Heart left ventricle (tissue), 16 donors: ENCODE data around the gene DTWD2. TPM values are rescaled to one million over a fixed set of nuclear protein-coding genes. Genes with fewer than 3 reads are reported as not detected.
"Not testable (repeated sequence)": the region's sequence is repeated elsewhere in the genome, so short reads cannot be mapped to it uniquely, and the experiment has no call there.

Source experiments
- ATAC-seq, 4 donors: fragments of 200-7000 bp; cut with Tn5 transposase; one replicate each; pipeline ENCODE4 v1.9.1; 2020 to 2022; ENCODE audit warnings: moderate library complexity in 4 of 4, mild to moderate bottlenecking in 3 of 4, moderate number of reproducible peaks in 1 of 4
- DNase-seq, 5 donors: peaks; one replicate each; pipeline ENCODE4 v3.0.0-alpha.2; 2020
- H3K27ac ChIP-seq, 12 donors: fragments of 200-600 bp; sonication (generic) in 4 of 12; one replicate each; pipeline versions ENCODE4 v1.5.0 to v1.8.0; 2016 to 2022; ENCODE audit warnings: mild to moderate bottlenecking in 2 of 12
- H3K27me3 ChIP-seq, 9 donors: fragments of 200-600 bp; sonication (generic) in 2 of 9; one replicate each; pipeline versions ENCODE4 v1.5.1 to v1.8.0; 2016 to 2022; ENCODE audit warnings: mild to moderate bottlenecking in 3 of 9
- H3K36me3 ChIP-seq, 9 donors: fragments of 200-600 bp; sonication (generic) in 2 of 9; one replicate each; pipeline versions ENCODE4 v1.5.0 to v1.8.0; 2018 to 2022; ENCODE audit warnings: mild to moderate bottlenecking in 2 of 9
- H3K4me1 ChIP-seq, 12 donors: fragments of 200-600 bp; sonication (generic) in 4 of 12; one replicate each; pipeline versions ENCODE4 v1.5.0 to v1.8.0; 2016 to 2022; ENCODE audit warnings: mild to moderate bottlenecking in 3 of 12
- H3K4me3 ChIP-seq, 12 donors: fragments of 200-600 bp; sonication (generic) in 4 of 12; one replicate each; pipeline versions ENCODE4 v1.5.0 to v1.8.0; 2017 to 2022; ENCODE audit warnings: mild to moderate bottlenecking in 9 of 12, moderate library complexity in 4 of 12
- H3K9me3 ChIP-seq, 12 donors: fragments of 200-600 bp; sonication (generic) in 4 of 12; one replicate each; pipeline versions ENCODE4 v1.5.0 to v1.8.0; 2016 to 2022; ENCODE audit warnings: mild to moderate bottlenecking in 1 of 12
- CTCF ChIP-seq, 12 donors: fragments of 200-600 bp; sonication (generic) in 4 of 12; IDR thresholded peaks; one replicate each; pipeline versions ENCODE4 v1.5.0 to v1.8.0; 2018 to 2022; ENCODE audit warnings: antibody characterized with exemption in 12 of 12, mild to moderate bottlenecking in 5 of 12
- POLR2A ChIP-seq, 2 donors: fragments of 450-650 bp; IDR thresholded peaks; one replicate each; pipeline ENCODE4 v1.6.1; 2017; ENCODE audit warnings: antibody characterized with exemption in 2 of 2, mild to moderate bottlenecking in 2 of 2, moderate library complexity in 2 of 2
- WGBS, 4 donors: extraction: QIAGEN DNeasy Blood & Tissue Kit in 2 of 4; methylation state at CpG; one replicate each; pipeline versions ENCODE4 v1.1.5 to v1.1.7; 2013 to 2018; 5-methylcytosine and 5-hydroxymethylcytosine counted together
- intact Hi-C, 10 donors: fragments of 100-400 bp; cut with DNase I; formaldehyde crosslinking; loops; one replicate each; pipeline versions ENCODE4 v1.11.1 to v1.14.2; 2022
- polyA plus RNA-seq, 2 donors: library from polyadenylated mRNA; stranded (reverse); fragments of 200-250 nt; gene quantifications; one replicate each; pipeline ENCODE4 v1.2.3, GENCODE V29; 2013
- total RNA-seq, 9 donors: library from RNA; depleted of rRNA in 2 of 9; stranded (reverse); fragments of >200 nt in 2 of 9; fragmentation: NEBNext Ultra II Directional in 3 of 9; extraction: Animal tissue kit (Norgen Biotek cat#: 25700) in 3 of 9; gene quantifications; one replicate each; pipeline versions ENCODE4 v1.1.0 to v1.2.4, GENCODE V29; 2016 to 2023
- donor health status: ischemic (EF 13 %, LVEDD 7.1; RV severe dilation, severe dysfunction).
- donor health status: healthy with polysubstance abuse.
- donor health status: DM: no; HTN: yes; CAD: no.
- donor health status: DM: no; HTN: no; CAD: no.
- donor health status: ischemic (EF 25% LVEDD 6.9; RV normal size, moderate dysfunction).
- donor health status: ischemic (EF 25% LVEDD 5.7; RV mildly dilated, moderate dysfunction).
- donor health status: healthy.
- donor health status: DM: yes; HTN: yes; CAD: no.
- donor health status: ischemic (EF 35%, LVEDD 5.7; RV mildly dilated, moderate dysfunction).
- donor health status: nonischemic (EF 11% LVEDD 7.7; RV severe dilation, severe dysfunction).
- donor health status: DM: yes; HTN: yes; CAD: no.
- donor health status: PGD.
- donor health status: ischemic (EF 29% LVEDD 5.4; RV normal size, mild dysfunction).
- donor health status: nonischemic (EF 23%, LVEDD 6.1; RV moderate dilation, normal function).

Gene DTWD2
- total and polyA plus RNA-seq, 11 donors = 3.2 to 16.0 (median 11.7) TPM

GRCh38 chr5:118996098-118996497 lies 7.8 kb upstream of the DTWD2 start:
- Histone ChIP-seq H3K9me3 (peaks cover 0 to 18% (median 7%) of the 10 kb centered on the region in 12 donors), H3K36me3 (no peaks in the 10 kb centered on the region), H3K27me3 (no peaks in the 10 kb centered on the region), H3K27ac (no peak overlapping the region), H3K4me3 (no peak overlapping the region), H3K4me1 (no peaks in the 10 kb centered on the region)
- no peak for DNase-seq
- 87 to 97% (median 93%) methylated on average over 1 of the region's 1 CpG for WGBS, 4 donors
- ATAC-seq = no peak
- TF ChIP-seq POLR2A (IDR thresholded peaks at IDR 0.05) = no peak
- no peak for TF ChIP-seq CTCF (IDR thresholded peaks at IDR 0.05)
- intact Hi-C loops = no loop called here

DNA sequence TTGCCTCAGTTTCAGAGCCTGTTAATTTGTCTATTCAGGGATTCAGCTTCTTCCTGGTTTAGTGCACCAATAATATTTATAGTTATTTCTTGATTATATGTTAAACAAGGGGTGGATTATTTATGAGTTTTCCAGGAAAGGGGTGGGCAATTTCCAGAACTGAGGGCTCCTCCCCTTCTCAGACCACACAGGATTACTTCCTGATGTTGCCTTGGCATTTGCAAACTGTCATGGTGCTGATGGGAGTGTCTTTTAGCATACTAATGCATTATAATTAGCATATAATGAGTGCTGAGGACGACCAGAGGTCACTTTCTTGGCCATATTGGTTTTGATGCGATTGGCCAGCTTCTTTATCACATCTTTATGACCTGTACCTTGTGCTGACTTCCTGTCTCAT lies 6.2 kb upstream of the DTWD2 start:
- H3K4me3 ChIP-seq = no peak overlapping the region
- intact Hi-C loops = loop anchor here in 1 of 10 donors (5.0 kb wide), 1 partner anchor 78 kb away; the partner anchor contains the start of gene DMXL1
- peaks cover 0 to 18% (median 7%) of the 10 kb centered on the region in 12 donors for H3K9me3 ChIP-seq
- DNase-seq (no peak), ATAC-seq (no peak)
- no peaks in the 10 kb centered on the region for H3K36me3 ChIP-seq
- H3K4me1 ChIP-seq = no peaks in the 10 kb centered on the region
- no peaks in the 10 kb centered on the region for H3K27me3 ChIP-seq
- WGBS, 4 donors = 50 to 74% (median 58%) methylated on average over 2 of the region's 2 CpGs
- H3K27ac ChIP-seq = no peak overlapping the region
- TF ChIP-seq POLR2A (IDR thresholded peaks at IDR 0.05) (no peak), CTCF (IDR thresholded peaks at IDR 0.05) (no peak)

- H3K4me3 ChIP-seq, H3K4me1 ChIP-seq, ATAC-seq, H3K27me3 ChIP-seq, H3K36me3 ChIP-seq, DNase-seq, H3K27ac ChIP-seq: not testable (repeated sequence)
- peaks cover 0 to 18% (median 7%) of the 10 kb centered on the region in 12 donors for H3K9me3 ChIP-seq
- intact Hi-C loops = loop anchor here in 1 of 10 donors (5.0 kb wide), 1 partner anchor 79 kb away; the partner anchor contains the start of gene DMXL1
These were observed 4.8 kb upstream of the DTWD2 start for GRCh38 chr5:118993118-118993517.

GRCh38 chr5:118992055-118992454 lies 3.7 kb upstream of the DTWD2 start:
- H3K36me3 ChIP-seq, DNase-seq, H3K4me3 ChIP-seq, H3K27me3 ChIP-seq, ATAC-seq, H3K27ac ChIP-seq: not testable (repeated sequence)
- peaks cover 0 to 16% (median 10%) of the 10 kb centered on the region in 12 donors for H3K4me1 ChIP-seq
- intact Hi-C loops = loop anchor here in 1 of 10 donors (5.0 kb wide), 1 partner anchor 80 kb away; the partner anchor contains the start of gene DMXL1
- H3K9me3 ChIP-seq = peaks cover 0 to 17% (median 7%) of the 10 kb centered on the region in 12 donors
- WGBS, 4 donors = 91 to 99% (median 98%) methylated on average over 3 of the region's 3 CpGs

- no peaks in the 10 kb centered on the region for H3K27me3 ChIP-seq
- H3K27ac ChIP-seq = no peak overlapping the region
- no peak for ATAC-seq
- DNase-seq = no peak
- H3K9me3 ChIP-seq = peaks cover 0 to 5% (median 0%) of the 10 kb centered on the region in 12 donors
- intact Hi-C loops = loop anchor here in 1 of 10 donors (5.0 kb wide), 1 partner anchor 82 kb away; the partner anchor contains the start of gene DMXL1
- no peak for TF ChIP-seq POLR2A (IDR thresholded peaks at IDR 0.05)
- no peak for TF ChIP-seq CTCF (IDR thresholded peaks at IDR 0.05)
- WGBS, 4 donors = 67 to 89% (median 84%) methylated on average over 1 of the region's 1 CpG
- peaks cover 0 to 23% (median 12%) of the 10 kb centered on the region in 12 donors for H3K4me1 ChIP-seq
- H3K4me3 ChIP-seq = no peak overlapping the region
- no peaks in the 10 kb centered on the region for H3K36me3 ChIP-seq
These were observed 2.2 kb upstream of the DTWD2 start for GRCh38 chr5:118990582-118990981.
